ENCODE results near the gene CMTM6.

GRCh38 chr3:32506466-32506865 is 3.8 kb upstream of the CMTM6 start:
- TF ChIP-seq POLR2A (IDR thresholded peaks at IDR 0.05) (no peak), CTCF (IDR thresholded peaks at IDR 0.05) (no peak), EP300 (IDR thresholded peaks at IDR 0.05) (no peak)
